Panc1 (cell line): ENCODE data around the gene DUSP3. TPM values are rescaled to one million over a fixed set of nuclear protein-coding genes. Genes with fewer than 3 reads are reported as not detected.

Experiments used
- ATAC-seq: fragments of 200-7000 bp; cut with Tn5 transposase; 2 replicates; pipeline ENCODE4 v1.9.1; 2020; ENCODE audit warnings: mild to moderate bottlenecking, moderate library complexity
- BruUV-seq: library from RNA; stranded (reverse); fragments of 400-500 nt; replicated peaks from 2 replicates; lab custom pipeline; 2021; lab: Mats Ljungman, UMichigan
- CTCF ChIA-PET: fragments of 300-600 bp; sonication (Branson Sonifier 250); formaldehyde crosslinking; loops from one replicate; lab custom pipeline; 2022; ENCODE audit warnings: antibody characterized with exemption; lab: Charles Lee
- POLR2A ChIA-PET: fragments of 300-600 bp; sonication (Branson Sonifier 250); formaldehyde crosslinking; loops from one replicate; lab custom pipeline; 2022; ENCODE audit warnings: antibody characterized with exemption; lab: Charles Lee
- DNase-seq: peaks from one replicate; pipeline ENCODE4 v3.0.0-alpha.2; 2010; ENCODE audit warnings: low read depth, low spot score
- H3K27ac ChIP-seq: 2 replicates; pipeline ENCODE4 v1.5.1; 2011; ENCODE audit warnings: mild to moderate bottlenecking, low read length, inconsistent platforms
- H3K27me3 ChIP-seq: fragments of 200-500 bp; sonication (Bioruptor generic); 2 replicates; pipeline ENCODE4 v1.6.0; 2014; ENCODE audit warnings: low read length, inconsistent platforms; ENCODE audit not compliant: control insufficient read depth, insufficient read depth
- H3K36me3 ChIP-seq: fragments of 200-500 bp; sonication (Bioruptor generic); 2 replicates; pipeline ENCODE4 v1.5.1; 2014; ENCODE audit warnings: inconsistent platforms, mild to moderate bottlenecking, low read length, moderate library complexity; ENCODE audit not compliant: control insufficient read depth, insufficient read depth
- H3K4me1 ChIP-seq: 2 replicates; pipeline ENCODE4 v1.5.1; 2011; ENCODE audit warnings: inconsistent platforms, mild to moderate bottlenecking, low read length, moderate library complexity; ENCODE audit not compliant: control insufficient read depth, insufficient read depth
- H3K4me3 ChIP-seq, 2 experiments: 2 replicates each; pipeline ENCODE4 v1.5.1; 2011 to 2012; ENCODE audit warnings: low read depth in 2 of 2, low read length in 2 of 2, mild to moderate bottlenecking in 2 of 2, inconsistent platforms in 1 of 2, moderate library complexity in 1 of 2
- H3K9me3 ChIP-seq: fragments of 200-500 bp; sonication (Bioruptor generic); 2 replicates; pipeline ENCODE4 v1.5.1; 2014; ENCODE audit warnings: low read depth, mild to moderate bottlenecking, inconsistent platforms, low read length, moderate library complexity; ENCODE audit not compliant: control insufficient read depth, insufficient read depth
- POLR2AphosphoS5 ChIP-seq: IDR thresholded peaks from 2 replicates; pipeline ENCODE4 v1.6.1; 2012; ENCODE audit warnings: mild to moderate bottlenecking, low read depth, low read length, moderate library complexity
- REST ChIP-seq, 2 experiments: IDR thresholded peaks; 2 replicates each; pipeline ENCODE4 v1.6.1; 2011 to 2012; ENCODE audit warnings: low read depth in 2 of 2, control low read depth in 1 of 2, low read length in 1 of 2, mild to moderate bottlenecking in 1 of 2, moderate library complexity in 1 of 2; ENCODE audit not compliant: insufficient read depth in 1 of 2
- SIN3A ChIP-seq: IDR thresholded peaks from 2 replicates; pipeline ENCODE4 v1.6.1; 2012; ENCODE audit warnings: low read depth, mild to moderate bottlenecking, low read length, moderate library complexity, borderline replicate concordance; ENCODE audit not compliant: insufficient read depth
- TCF7L2 ChIP-seq: IDR thresholded peaks from 2 replicates; pipeline ENCODE4 v1.6.1; 2011; ENCODE audit warnings: mild to moderate bottlenecking, low read depth, low read length, inconsistent platforms
- in situ Hi-C: cut with HindIII; loops from 2 replicates; pipeline ENCODE4 v1.10.0; 2016; ENCODE audit warnings: low sequenced_read_pairs, low pct_unique_long_range_greater_than_20kb
- intact Hi-C: fragments of 100-400 bp; cut with micrococcal nuclease; formaldehyde crosslinking; loops from one replicate; pipeline ENCODE4 v1.10.0; 2022; ENCODE audit not compliant: unreplicated experiment
- total RNA-seq: library from RNA; stranded (reverse); gene quantifications from one replicate; pipeline ENCODE4 v1.2.1, GENCODE V29; 2021; ENCODE audit not compliant: unreplicated experiment
- TF ChIP-seq, protein P1 (sequence below): fragments of 450-650 bp; IDR thresholded peaks from 2 replicates; pipeline ENCODE4 v1.5.1; 2017; ENCODE audit warnings: mild to moderate bottlenecking

Gene DUSP3
- total RNA-seq, 1 experiment from 2014 or later: 41.6 TPM

DNA sequence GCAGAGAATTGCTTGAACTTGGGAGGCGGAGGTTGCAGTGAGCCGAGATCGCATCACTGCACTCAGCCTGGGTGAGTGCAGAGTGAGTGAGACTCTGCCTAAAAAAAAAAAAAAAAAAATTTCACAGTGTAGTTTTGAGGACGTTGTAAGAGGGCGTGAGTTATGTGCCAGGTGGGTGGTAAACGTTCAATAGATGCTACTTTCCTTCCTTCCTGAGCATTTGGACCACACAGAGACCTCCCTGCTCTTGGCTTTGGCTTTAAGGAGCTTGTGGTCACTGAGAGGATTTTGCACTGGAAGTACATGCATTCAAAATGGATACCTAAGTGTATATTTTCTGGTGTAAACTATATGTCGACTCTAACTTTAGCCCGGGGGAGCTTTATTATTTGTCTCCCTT, 50.7 kb downstream of the DUSP3 start:
- no peak for ATAC-seq
- Histone ChIP-seq H3K27me3 (no peaks in the 10 kb centered on the region), H3K4me3 (no peak overlapping the region), H3K4me1 (no peaks in the 10 kb centered on the region), H3K9me3 (no peaks in the 10 kb centered on the region), H3K36me3 (no peaks in the 10 kb centered on the region), H3K27ac (no peak overlapping the region)
- CTCF ChIA-PET: no interaction called here
- DNase-seq: no peak
- TF ChIP-seq, protein P1, sequence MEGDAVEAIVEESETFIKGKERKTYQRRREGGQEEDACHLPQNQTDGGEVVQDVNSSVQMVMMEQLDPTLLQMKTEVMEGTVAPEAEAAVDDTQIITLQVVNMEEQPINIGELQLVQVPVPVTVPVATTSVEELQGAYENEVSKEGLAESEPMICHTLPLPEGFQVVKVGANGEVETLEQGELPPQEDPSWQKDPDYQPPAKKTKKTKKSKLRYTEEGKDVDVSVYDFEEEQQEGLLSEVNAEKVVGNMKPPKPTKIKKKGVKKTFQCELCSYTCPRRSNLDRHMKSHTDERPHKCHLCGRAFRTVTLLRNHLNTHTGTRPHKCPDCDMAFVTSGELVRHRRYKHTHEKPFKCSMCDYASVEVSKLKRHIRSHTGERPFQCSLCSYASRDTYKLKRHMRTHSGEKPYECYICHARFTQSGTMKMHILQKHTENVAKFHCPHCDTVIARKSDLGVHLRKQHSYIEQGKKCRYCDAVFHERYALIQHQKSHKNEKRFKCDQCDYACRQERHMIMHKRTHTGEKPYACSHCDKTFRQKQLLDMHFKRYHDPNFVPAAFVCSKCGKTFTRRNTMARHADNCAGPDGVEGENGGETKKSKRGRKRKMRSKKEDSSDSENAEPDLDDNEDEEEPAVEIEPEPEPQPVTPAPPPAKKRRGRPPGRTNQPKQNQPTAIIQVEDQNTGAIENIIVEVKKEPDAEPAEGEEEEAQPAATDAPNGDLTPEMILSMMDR: no peak
- no peak for TF ChIP-seq TCF7L2
- TF ChIP-seq SIN3A: no peak
- TF ChIP-seq POLR2AphosphoS5: no peak
- TF ChIP-seq REST (IDR thresholded peaks at IDR 0.05; ENCODE audit: insufficient read depth in 1 of 2, low read depth in 2 of 2, low read length in 1 of 2): no peak
- intact Hi-C loops (no loop called here), in situ Hi-C loops (no loop called here)
- no TSS peak for BruUV-seq
- POLR2A ChIA-PET: no interaction called here

GRCh38 chr17:43723697-43724359, 54.9 kb downstream of the DUSP3 start:
- Histone ChIP-seq H3K36me3 (no peaks in the 10 kb centered on the region), H3K4me1 (0 out of 2 replicates have a peak, but pooled peaks cover 2% of the 10 kb centered on the region), H3K27me3 (no peaks in the 10 kb centered on the region), H3K4me3 (no peak overlapping the region), H3K9me3 (no peaks in the 10 kb centered on the region), H3K27ac (no peak overlapping the region)
- intact Hi-C loops (no loop called here), in situ Hi-C loops (no loop called here)
- no TSS peak for BruUV-seq
- ChIA-PET CTCF (no interaction called here), POLR2A (interaction anchor here (0.7 kb wide), 1 partner anchor 145 kb away, joined by 3 read pairs; no protein-coding TSS in a partner anchor)
- TF ChIP-seq, protein P1: no peak
- no peak for TF ChIP-seq REST (IDR thresholded peaks at IDR 0.05; ENCODE audit: insufficient read depth in 1 of 2, low read depth in 2 of 2, low read length in 1 of 2)
- TF ChIP-seq POLR2AphosphoS5: no peak
- no peak for TF ChIP-seq TCF7L2
- no peak for TF ChIP-seq SIN3A
- 0 out of 2 replicates have a peak, but pooled peaks have one; percentile 47 for ATAC-seq
- no peak for DNase-seq
